ENCODE measurements around the gene ASNSD1.
"Not testable (repeated sequence)": the region's sequence is repeated elsewhere in the genome, so short reads cannot be mapped to it uniquely, and the experiment has no call there.

ASNSD1 gene

GRCh38 chr2:189687796-189688195 is 26.5 kb downstream of the ASNSD1 start:
- DNase-seq (ENCODE audit: low read depth): not testable (repeated sequence)

DNA sequence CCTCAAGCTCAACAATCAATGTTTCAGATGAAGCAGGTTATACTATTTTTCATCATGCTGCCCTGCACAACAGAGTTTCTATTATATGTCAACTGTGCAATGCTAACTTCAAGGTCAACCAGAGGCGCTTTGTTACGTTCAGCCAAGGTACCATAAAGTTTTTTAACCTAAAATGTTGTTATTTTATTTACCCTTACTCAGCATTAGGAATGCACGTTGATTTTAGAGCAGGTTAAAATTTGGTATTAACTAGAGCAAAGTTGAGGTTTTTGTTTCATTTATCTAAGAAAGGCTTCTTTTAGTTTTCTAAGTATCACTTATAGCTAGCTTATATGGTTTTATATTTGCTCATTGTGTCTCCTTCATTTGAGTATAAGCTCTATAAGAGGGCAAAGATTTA is 35.0 kb downstream of the ASNSD1 start:
- DNase-seq (ENCODE audit: low read depth): no peak

DNA sequence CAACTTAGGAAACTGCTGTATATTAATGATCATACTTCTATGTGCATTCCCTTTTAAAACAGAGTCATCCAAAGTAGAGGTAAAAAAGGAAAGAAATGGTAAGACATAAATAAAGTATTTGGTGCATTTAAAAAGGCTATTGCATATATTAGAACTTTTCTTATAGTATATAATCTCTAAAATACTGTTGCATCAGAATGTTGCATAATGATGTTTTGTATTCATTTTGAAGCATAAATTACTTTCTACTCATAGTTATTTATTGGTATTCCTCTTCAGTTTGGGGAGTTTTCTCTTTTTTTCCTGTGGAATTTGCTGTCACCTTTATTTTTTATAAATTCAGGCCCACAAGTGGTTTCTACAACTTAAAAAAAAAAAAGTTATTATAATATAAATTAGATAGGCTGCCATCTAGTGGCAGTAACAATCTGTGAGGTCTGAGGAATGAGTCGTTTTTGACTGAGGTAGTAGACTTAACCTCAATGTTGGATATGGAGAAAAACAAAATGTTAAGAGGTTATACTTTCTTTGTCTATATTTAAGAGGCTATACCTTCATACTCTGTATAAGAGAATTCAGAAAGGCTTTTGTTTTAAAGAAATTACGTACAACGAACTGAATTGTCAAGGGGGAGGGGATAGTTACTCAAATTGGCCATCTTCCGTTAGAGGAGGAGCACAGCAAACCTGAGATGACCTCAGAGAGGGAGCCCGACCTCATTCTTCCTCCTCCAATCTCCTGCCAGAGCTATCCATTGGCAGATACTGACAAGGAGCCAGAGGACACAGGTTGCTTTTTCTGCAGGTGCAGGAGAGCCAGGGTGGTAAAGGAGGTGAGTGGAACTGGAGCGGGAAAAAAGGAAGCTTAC is 37.0 kb downstream of the ASNSD1 start:
- DNase-seq (ENCODE audit: low read depth): peak; percentile 39

DNA sequence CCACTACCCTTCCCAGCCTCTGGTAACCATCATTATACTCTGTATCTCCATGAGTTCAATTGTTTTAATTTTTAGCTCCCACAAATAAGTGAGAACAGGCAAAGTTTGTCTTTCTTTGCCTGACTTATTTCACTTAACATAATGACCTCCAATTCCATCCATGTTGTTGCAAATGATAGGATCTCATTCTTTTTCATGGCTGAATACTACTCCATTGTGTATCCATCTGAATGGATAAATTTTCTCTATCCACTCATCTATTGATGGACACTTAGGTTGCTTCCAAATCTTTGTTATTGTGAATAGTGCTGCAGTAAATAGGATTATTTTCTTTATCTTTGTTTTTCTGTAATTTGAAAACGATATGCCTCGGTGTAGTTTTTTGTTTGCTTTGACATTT is 39.4 kb downstream of the ASNSD1 start:
- no peak for DNase-seq (ENCODE audit: low read depth)

- DNase-seq (ENCODE audit: low read depth): no peak
Observed at GRCh38 chr2:189702071-189702470, 40.8 kb downstream of the ASNSD1 start.

GRCh38 chr2:189709501-189710221 is 48.4 kb downstream of the ASNSD1 start:
- no peak for DNase-seq (ENCODE audit: low read depth)

- DNase-seq (ENCODE audit: low read depth): not testable (repeated sequence)
Observed at GRCh38 chr2:189717593-189717992, 56.3 kb downstream of the ASNSD1 start.

GRCh38 chr2:189719571-189719970 is 58.3 kb downstream of the ASNSD1 start:
- DNase-seq (ENCODE audit: low read depth): no peak

Data from stromal cell of bone marrow (primary cell).